Cardiac fibroblast (primary cell): ENCODE measurements around the gene ACTA2.

ENCODE experiments used
- DNase-seq, 2 donors: peaks; one replicate each; pipeline versions ENCODE4 v3.0.0 to v3.0.0-alpha.2; 2010; ENCODE audit warnings: low read depth in 2 of 2
- H3K4me3 ChIP-seq, 2 donors: replicated peaks in 1 of 2; 1 replicate in 1 of 2; 2 replicates in 1 of 2; pipeline ENCODE4 v1.5.1; 2011; ENCODE audit warnings: low read depth in 2 of 2, low read length in 2 of 2, mild to moderate bottlenecking in 2 of 2, moderate library complexity in 1 of 2
- CTCF ChIP-seq: IDR thresholded peaks from one replicate; pipeline ENCODE4 v1.5.1; 2011; ENCODE audit warnings: low read depth, mild to moderate bottlenecking, low read length, inconsistent platforms

Gene ACTA2

GRCh38 chr10:88946200-88946599 is 6.4 kb downstream of the ACTA2 start:
- TF ChIP-seq CTCF, result no peak
- H3K4me3 ChIP-seq, result no peak overlapping the region
- DNase-seq, result no peak

GRCh38 chr10:88944813-88945212 is 7.8 kb downstream of the ACTA2 start:
- no peak for DNase-seq
- TF ChIP-seq CTCF, result no peak
- H3K4me3 ChIP-seq, result no peak overlapping the region

- no peak overlapping the region for H3K4me3 ChIP-seq
- no peak for DNase-seq
- TF ChIP-seq CTCF, result no peak
Observed at GRCh38 chr10:88943778-88944177, 8.8 kb downstream of the ACTA2 start.

GRCh38 chr10:88941026-88941425 is 11.5 kb downstream of the ACTA2 start:
- no peak overlapping the region for H3K4me3 ChIP-seq
- no peak for DNase-seq
- TF ChIP-seq CTCF, result no peak

GRCh38 chr10:88938938-88939337 is 13.6 kb downstream of the ACTA2 start:
- no peak for TF ChIP-seq CTCF
- DNase-seq, result no peak
- H3K4me3 ChIP-seq, result no peak overlapping the region

GRCh38 chr10:88938039-88938438 is 14.5 kb downstream of the ACTA2 start:
- TF ChIP-seq CTCF, result no peak
- no peak for DNase-seq
- no peak overlapping the region for H3K4me3 ChIP-seq

- TF ChIP-seq CTCF, result no peak
- no peak for DNase-seq
Observed at GRCh38 chr10:88936656-88937055, 15.9 kb downstream of the ACTA2 start.

More at GRCh38 chr10:88936656-88937055, 15.9 kb downstream of the ACTA2 start:
- no peak overlapping the region for H3K4me3 ChIP-seq
